Daoy (cell line): ENCODE measurements around the gene SLAMF8. TPM values are rescaled to one million over a fixed set of nuclear protein-coding genes. Genes with fewer than 3 reads are reported as not detected.

Source experiments
- DNase-seq: peaks from one replicate; pipeline ENCODE4 v3.0.0-alpha.2; 2015; ENCODE audit warnings: low read depth
- total RNA-seq: library from RNA; depleted of rRNA; stranded (reverse); fragments of >200 nt; shearing (Covaris generic); gene quantifications from 2 replicates; pipeline ENCODE4 v1.2.3, GENCODE V29; 2014; rRNA removed

SLAMF8 gene
- total RNA-seq: 0.18 and 0.63 TPM in 2 replicates

GRCh38 chr1:159826441-159827101, at the start of gene SLAMF8:
SLAMF8 (plus strand) TSS chr1:159826873; CDS start chr1:159826899, 26 bp downstream.
- peak; percentile 28 for DNase-seq

- no peak for DNase-seq
Observed at GRCh38 chr1:159778266-159778665, 48.4 kb upstream of the SLAMF8 start.

- peak; percentile 84 for DNase-seq
Observed at GRCh38 chr1:159779403-159779851, 47.2 kb upstream of the SLAMF8 start.

GRCh38 chr1:159780583-159781582, 45.8 kb upstream of the SLAMF8 start, which contains the start of gene DUSP23:
DUSP23 (plus strand) TSS chr1:159780962; CDS start chr1:159781101, 139 bp downstream.
- peak; percentile 76 for DNase-seq

- no peak for DNase-seq
Observed at GRCh38 chr1:159781992-159782391, 44.7 kb upstream of the SLAMF8 start.

- DNase-seq: no peak
Observed at GRCh38 chr1:159783724-159784123, 42.9 kb upstream of the SLAMF8 start.

GRCh38 chr1:159786465-159786864, 40.2 kb upstream of the SLAMF8 start:
- no peak for DNase-seq

GRCh38 chr1:159786966-159787365, 39.7 kb upstream of the SLAMF8 start:
- no peak for DNase-seq

GRCh38 chr1:159790237-159790917, 36.3 kb upstream of the SLAMF8 start:
- peak; percentile 20 for DNase-seq

GRCh38 chr1:159791031-159791430, 35.6 kb upstream of the SLAMF8 start:
- no peak for DNase-seq

GRCh38 chr1:159791461-159791860, 35.2 kb upstream of the SLAMF8 start:
- DNase-seq: no peak

- no peak for DNase-seq
Observed at GRCh38 chr1:159795534-159795933, 31.1 kb upstream of the SLAMF8 start.

- peak; percentile 84 for DNase-seq
Observed at GRCh38 chr1:159798893-159799292, 27.8 kb upstream of the SLAMF8 start.

- DNase-seq: no peak
Observed at GRCh38 chr1:159799446-159799985, 27.2 kb upstream of the SLAMF8 start.

- peak; percentile 22 for DNase-seq
Observed at GRCh38 chr1:159800177-159800930, 26.3 kb upstream of the SLAMF8 start.

GRCh38 chr1:159802111-159802510, 24.6 kb upstream of the SLAMF8 start, which contains the start of gene FCRL6:
FCRL6 (plus strand) TSS chr1:159802360; CDS start chr1:159802425, 65 bp downstream.
- no peak for DNase-seq

GRCh38 chr1:159803956-159804689, 22.6 kb upstream of the SLAMF8 start:
- no peak for DNase-seq

GRCh38 chr1:159804924-159805323, 21.7 kb upstream of the SLAMF8 start:
- DNase-seq: no peak

- no peak for DNase-seq
Observed at GRCh38 chr1:159815926-159816325, 10.7 kb upstream of the SLAMF8 start.
